GM19239 (cell line): ENCODE measurements around the gene ALKBH8.
A peak's percentile ranks its signal among the peaks of the same experiment; 100 is the strongest.
"Not testable (repeated sequence)": the region's sequence is repeated elsewhere in the genome, so short reads cannot be mapped to it uniquely, and the experiment has no call there.

Experiments used
- DNase-seq: peaks from one replicate; pipeline ENCODE4 v3.0.0; 2011; ENCODE audit warnings: low spot score; ENCODE audit not compliant: insufficient read length
- FAIRE-seq: peaks from 2 replicates; lab custom pipeline; 2011; peaks lifted over from hg19 to GRCh38; lab: Jason Lieb, UNC

ALKBH8 gene

GRCh38 chr11:107579169-107579568, 13.6 kb upstream of the ALKBH8 start:
- FAIRE-seq: peak; percentile 28
- not testable (repeated sequence) for DNase-seq

DNA sequence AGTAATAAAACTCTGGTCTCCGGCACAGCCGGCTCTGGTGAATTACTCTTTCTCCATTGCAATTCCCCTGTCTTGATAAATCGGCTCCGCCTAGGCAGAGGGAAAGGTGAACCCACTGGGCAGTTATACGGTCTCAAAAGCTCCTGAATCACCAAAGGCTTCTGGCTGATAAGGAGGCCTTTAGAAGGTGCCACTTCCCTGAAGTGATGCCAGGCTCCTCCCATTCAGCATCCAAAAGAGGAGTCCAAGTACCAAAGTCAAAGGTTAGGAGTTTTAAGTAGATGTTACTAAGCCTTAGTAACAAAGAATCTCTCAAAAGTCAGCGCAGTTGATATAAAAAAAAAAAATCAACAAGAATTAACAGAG, 11.8 kb upstream of the ALKBH8 start:
- DNase-seq: no peak
- no peak for FAIRE-seq

DNA sequence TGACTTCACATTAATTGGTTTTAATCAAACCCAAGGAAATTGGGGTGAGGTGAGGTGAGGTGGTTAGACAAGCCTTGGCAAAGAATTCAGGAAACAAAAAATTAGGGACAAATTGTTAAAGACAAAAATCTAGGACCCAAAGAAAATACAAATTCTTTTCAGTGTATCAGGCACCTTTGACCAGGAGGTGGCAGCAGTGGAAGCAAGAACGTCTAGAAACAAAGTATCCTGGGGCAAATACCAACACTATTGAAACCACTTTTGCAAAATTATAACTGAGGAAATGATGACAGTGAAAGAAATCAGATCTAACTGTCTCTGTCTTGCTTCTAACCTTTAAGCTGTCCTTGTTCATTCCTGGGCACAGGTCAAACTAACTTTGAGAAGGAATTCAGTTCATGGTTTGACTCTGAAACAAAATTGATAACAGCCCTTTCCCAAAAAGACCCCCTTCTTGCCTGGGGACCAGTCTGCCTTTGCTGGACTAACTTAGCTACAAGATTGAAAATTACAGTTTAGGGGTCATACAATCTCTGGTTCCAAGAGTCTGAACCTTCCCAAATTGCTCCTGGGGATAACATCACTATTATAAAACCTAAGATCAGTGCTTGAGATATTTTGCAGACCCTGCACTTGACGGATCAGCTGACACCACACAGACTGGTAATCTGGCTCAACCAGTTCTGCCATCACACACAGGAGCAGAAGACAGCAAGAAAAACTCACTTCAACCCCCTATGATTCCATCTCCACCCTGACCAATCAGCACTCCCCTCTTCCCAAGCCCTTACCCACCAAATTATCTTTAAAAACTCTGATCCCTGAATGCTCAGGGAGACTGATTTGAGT, 11.2 kb upstream of the ALKBH8 start:
- DNase-seq: peak; percentile 13
- peak; percentile 90 for FAIRE-seq

DNA sequence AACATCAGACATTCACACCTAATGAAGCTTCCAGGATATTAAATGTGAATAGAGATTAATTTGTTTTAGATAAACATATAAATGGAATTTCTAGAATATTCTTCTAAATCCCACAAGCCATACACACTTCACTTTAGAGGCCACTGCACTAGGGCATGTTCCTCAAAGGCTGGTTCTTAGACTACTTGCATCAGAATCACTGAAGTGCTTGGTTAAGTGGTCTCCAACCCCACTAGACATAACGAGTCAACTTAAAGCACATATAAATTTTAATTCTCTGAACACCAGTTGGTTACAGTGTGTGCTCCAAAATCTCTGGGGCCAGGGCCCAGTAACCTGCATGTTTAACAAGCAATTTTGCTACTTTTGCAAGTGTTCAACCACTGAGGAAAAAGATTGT, 7.9 kb upstream of the ALKBH8 start:
- no peak for FAIRE-seq
- DNase-seq: no peak

DNA sequence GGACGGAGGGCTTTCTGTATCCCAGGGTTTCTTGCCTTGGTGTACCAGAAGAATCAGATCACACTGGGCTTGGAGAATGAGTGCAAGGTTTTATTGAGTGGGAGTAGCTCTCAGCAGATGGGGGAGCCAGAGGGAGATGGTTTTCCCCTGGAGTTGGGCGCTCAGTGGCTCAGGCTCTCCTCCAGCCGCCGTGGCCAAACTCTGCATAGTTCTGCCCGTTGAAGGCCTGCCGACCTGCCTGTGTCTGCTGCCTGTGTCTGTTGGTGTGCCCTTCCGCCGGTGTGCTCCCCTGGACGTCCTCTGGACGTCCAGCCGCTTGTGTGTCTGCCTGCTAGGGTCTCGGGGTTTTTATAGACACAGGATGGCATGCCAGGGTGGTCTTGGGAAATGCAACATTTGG, 4.5 kb upstream of the ALKBH8 start:
- FAIRE-seq: no peak
- DNase-seq: no peak

GRCh38 chr11:107567739-107568335, 2.3 kb upstream of the ALKBH8 start:
- FAIRE-seq: peak; percentile 58
- no peak for DNase-seq

DNA sequence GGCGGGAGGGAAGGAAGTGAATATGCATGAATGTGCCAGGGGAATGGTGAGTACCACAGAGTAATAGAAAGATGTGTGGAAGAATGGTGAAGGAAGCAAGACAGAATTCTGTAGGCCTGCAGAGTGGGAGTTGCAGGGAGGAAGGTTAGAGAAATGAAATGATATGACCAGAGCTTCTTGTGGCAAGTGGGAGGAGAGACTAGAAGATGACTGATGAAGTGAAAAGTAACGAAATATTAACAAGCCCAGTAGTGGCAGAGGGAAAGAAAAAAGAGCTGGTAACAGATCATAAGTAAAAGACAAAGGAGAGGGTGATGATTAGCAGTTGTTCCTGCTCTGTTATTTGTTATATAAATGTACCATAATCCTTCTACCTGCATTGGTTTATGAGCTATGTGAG, 1.0 kb upstream of the ALKBH8 start:
- no peak for DNase-seq
- FAIRE-seq: no peak

- FAIRE-seq, DNase-seq: not testable (repeated sequence)
Observed at GRCh38 chr11:107565955-107566501, 493 bp upstream of the ALKBH8 start.

- DNase-seq (no peak), FAIRE-seq (no peak)
Observed at GRCh38 chr11:107564877-107565218, 687 bp downstream of the ALKBH8 start.

DNA sequence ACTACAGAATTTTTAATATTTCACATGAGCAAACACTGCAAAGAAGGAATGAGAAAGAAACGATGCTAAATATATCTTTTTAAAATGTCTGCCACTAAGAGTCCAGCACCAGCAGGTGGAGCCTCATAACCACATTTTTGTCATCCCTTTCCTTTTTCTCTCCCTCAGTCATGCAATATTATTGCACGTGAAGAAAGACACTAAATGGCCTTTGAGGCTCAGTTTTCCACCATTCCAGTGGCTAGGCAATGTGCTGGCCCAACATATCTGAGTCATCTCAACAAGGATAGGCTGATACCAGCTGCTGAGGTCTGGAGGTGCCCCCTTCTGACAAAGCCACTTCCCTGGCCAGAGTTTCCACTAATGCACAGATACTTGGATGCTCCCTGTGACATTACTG, 1.8 kb downstream of the ALKBH8 start:
- FAIRE-seq (peak; percentile 86), DNase-seq (no peak)

GRCh38 chr11:107562647-107563208, 2.8 kb downstream of the ALKBH8 start:
- DNase-seq (no peak), FAIRE-seq (peak; percentile 42)

GRCh38 chr11:107561688-107562087, 3.8 kb downstream of the ALKBH8 start:
- DNase-seq (no peak), FAIRE-seq (no peak)

GRCh38 chr11:107550304-107550703, 15.2 kb downstream of the ALKBH8 start:
- no peak for DNase-seq
- no peak for FAIRE-seq

- DNase-seq (no peak), FAIRE-seq (no peak)
Observed at GRCh38 chr11:107549954-107550285, 15.6 kb downstream of the ALKBH8 start.

GRCh38 chr11:107549253-107549953, 16.1 kb downstream of the ALKBH8 start:
- peak; percentile 9 for DNase-seq
- peak; percentile 91 for FAIRE-seq

DNA sequence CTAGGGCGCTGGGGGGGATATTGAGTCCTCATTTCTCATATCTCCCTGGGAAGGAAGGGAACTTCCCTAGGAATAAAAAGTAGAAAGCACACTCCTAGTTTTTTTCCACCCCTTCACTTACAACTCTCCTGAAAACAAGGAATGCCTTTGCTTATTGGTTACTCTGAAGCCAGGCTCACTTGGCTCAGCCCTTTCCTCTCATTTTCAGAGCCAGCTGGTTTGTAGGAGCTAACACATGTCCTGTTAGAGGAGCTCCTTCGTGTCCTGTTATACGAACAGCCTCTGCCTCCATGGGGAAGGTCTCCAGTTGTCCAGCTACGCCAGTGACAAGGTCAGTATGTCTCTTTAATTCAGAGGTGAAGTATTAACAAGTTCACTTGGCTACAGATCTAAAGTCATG, 17.6 kb downstream of the ALKBH8 start:
- FAIRE-seq (no peak), DNase-seq (no peak)

DNA sequence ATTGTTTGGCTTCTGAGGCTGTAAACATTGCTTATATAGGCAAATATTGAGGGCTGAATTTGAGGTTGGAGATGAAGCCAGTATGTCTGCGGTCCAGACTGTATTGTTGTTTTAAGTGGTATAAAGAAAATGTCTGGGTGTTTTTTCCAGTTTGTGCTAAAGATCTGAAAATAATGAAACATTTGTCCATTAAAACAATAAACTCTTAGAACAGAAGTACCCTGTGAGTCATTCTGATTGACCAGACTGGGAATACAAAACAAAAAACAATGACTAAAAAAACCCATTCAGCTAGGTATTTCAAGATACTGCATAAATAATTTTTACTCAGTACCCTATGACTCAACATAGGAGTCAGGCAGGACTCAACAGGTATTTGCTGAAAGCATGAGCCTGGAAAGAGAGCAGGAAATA, 20.4 kb downstream of the ALKBH8 start:
- FAIRE-seq (no peak), DNase-seq (no peak)

DNA sequence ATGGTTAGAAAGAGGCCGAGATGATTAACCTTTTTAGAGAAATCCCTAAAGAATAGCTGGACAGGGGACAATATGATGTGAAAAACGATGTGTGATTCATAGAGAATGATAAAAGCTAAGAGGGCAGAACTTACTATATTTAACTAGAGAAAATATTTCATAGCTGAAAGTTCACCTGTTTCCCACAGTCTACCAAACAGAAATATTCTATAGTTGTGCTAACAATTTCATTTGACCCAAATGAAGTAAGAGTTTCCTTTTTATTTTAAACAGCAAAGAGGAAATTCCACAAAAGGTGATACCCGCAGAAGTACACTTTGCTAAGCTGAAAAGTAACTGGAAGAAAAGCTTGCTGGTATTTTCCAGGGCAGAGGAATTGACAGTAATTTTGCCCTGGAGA, 26.7 kb downstream of the ALKBH8 start:
- no peak for DNase-seq
- no peak for FAIRE-seq

- no peak for FAIRE-seq
- no peak for DNase-seq
Observed at GRCh38 chr11:107538239-107538638, 27.3 kb downstream of the ALKBH8 start.

- FAIRE-seq, DNase-seq: not testable (repeated sequence)
Observed at GRCh38 chr11:107537155-107537554, 28.4 kb downstream of the ALKBH8 start.

DNA sequence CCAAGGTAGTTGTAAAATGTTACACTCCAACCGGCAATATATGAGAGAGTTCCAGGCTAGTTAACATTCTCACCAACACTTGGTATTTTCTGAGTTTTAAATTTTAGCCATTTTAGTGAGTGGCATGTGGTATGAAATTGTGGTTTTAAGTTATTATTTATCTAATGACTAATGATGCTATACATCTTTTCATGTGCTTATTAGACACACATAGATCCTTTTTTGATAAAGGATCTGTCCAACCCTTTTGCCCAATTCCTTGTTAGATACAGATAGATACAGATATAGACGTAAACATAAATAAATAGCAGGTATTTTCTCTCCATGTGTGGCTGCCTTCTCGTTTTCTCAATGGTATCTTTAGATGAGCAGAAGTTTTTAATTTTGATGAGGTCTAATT, 39.3 kb downstream of the ALKBH8 start:
- FAIRE-seq (no peak), DNase-seq (no peak)
